BLaER1 treated with 17β-estradiol and CSF1 and Interleukin-3, amounts not matched to agents 10 nM and 100 nM (cell line): ENCODE measurements around the gene AHI1.

Experiments
- H3K27ac ChIP-seq, 11 experiments: shearing (Covaris generic); formaldehyde crosslinking; 2 replicates each; pipeline ENCODE4 v1.8.1; 2022
- H3K27me3 ChIP-seq, 11 experiments: shearing (Covaris generic); formaldehyde crosslinking; 2 replicates each; pipeline ENCODE4 v1.8.1; 2022
- H3K36me3 ChIP-seq, 11 experiments: shearing (Covaris generic); formaldehyde crosslinking; 2 replicates each; pipeline ENCODE4 v1.8.1; 2022
- H3K4me1 ChIP-seq, 10 experiments: shearing (Covaris generic); formaldehyde crosslinking; 2 replicates each; pipeline ENCODE4 v1.8.1; 2022
- H3K4me2 ChIP-seq, 11 experiments: shearing (Covaris generic); formaldehyde crosslinking; 2 replicates each; pipeline ENCODE4 v1.8.1; 2022
- H3K4me3 ChIP-seq, 10 experiments: shearing (Covaris generic); formaldehyde crosslinking; 2 replicates each; pipeline ENCODE4 v1.8.1; 2022
- H3K9ac ChIP-seq, 11 experiments: shearing (Covaris generic); formaldehyde crosslinking; 2 replicates each; pipeline ENCODE4 v1.8.1; 2022
- H3K9me3 ChIP-seq, 11 experiments: shearing (Covaris generic); formaldehyde crosslinking; replicated peaks in 1 of 11; 2 replicates each; pipeline ENCODE4 v1.8.1; 2022
- H4K20me1 ChIP-seq, 11 experiments: shearing (Covaris generic); formaldehyde crosslinking; 2 replicates each; pipeline ENCODE4 v1.8.1; 2022
- Cebpa-rat ChIP-seq, 11 experiments: shearing (Covaris generic); IDR thresholded peaks; 2 replicates each; pipeline ENCODE4 v1.8.1; 2022

Gene AHI1

DNA sequence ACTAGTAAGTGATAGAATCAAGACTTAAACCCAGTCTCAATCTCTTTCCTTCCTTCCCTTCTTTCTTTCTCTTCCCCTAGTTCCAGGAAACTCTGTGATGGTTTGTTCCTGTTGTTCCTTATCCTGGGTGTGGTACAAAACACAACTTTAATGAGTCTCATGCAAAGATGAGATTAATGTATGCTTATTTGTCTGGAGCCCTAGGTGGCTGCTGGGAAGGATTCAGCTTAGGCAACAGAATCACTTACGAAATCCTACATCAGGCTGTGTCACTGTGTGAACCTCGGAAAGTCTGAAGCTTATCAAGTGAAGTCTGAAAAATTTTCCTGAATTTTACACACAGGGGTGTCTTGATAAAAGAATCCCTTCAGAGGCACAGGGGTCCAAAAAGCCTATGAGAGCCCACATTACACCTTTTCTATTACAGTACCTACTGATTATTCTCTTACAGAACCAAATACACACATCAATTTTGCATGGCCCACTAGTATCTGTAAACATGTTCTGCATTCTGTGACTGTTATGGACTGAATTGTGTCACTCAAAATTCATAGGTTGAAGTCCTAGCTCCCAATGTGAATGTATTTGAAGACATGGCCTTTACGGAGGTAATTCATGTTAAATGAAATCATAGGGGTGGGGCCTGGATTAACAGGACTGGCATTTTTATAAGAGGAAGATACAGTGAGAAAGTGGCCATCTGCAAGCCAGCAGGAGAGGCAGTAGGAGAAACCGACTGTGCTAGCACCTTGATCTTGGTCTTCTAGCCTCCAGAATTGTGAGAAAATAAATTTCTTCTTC lies 171.7 kb downstream of the AHI1 start:
- no peaks in the 10 kb centered on the region for H3K27me3 ChIP-seq
- H3K9ac ChIP-seq, result no peak overlapping the region
- peaks cover 11 to 26% (median 14%) of the 10 kb centered on the region in 11 experiments; a peak in 20 of 22 replicates for H3K9me3 ChIP-seq
- peak overlapping the region in 2 of 11 experiments; percentile 9 to 44; a peak in 4 of 22 replicates for H3K27ac ChIP-seq
- H3K4me2 ChIP-seq, result peak overlapping the region in 6 of 11 experiments; percentile 10 to 53 (median 34); a peak in 10 of 22 replicates
- no peak for TF ChIP-seq Cebpa-rat (IDR thresholded peaks at IDR 0.05)
- no peak overlapping the region for H3K4me3 ChIP-seq
- peaks cover 7 to 38% (median 22%) of the 10 kb centered on the region in 10 experiments for H3K4me1 ChIP-seq
- H3K36me3 ChIP-seq, result peaks cover 0 to 12% (median 5%) of the 10 kb centered on the region in 11 experiments; a peak in 4 of 22 replicates
- no peaks in the 10 kb centered on the region for H4K20me1 ChIP-seq

DNA sequence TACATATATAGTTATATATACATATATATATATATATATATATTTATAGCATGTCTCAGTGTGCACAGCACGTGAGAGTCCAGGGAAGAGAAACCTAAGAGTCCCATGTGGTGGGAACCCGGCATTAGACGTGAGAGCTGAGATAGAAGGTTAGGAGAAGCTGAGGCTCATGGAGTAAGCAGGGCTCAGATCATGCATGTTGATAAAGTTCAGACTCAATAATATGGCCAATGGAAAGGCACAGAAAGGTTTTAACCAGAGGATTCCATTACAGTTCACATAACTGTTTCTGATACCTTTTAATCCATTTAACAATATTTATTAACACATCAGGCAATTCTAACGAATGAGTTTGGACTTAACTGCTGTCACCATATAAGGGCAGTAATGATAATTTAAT lies 173.0 kb downstream of the AHI1 start:
- Histone ChIP-seq H4K20me1 (no peaks in the 10 kb centered on the region), H3K36me3 (peaks cover 0 to 12% (median 5%) of the 10 kb centered on the region in 11 experiments; a peak in 4 of 22 replicates), H3K27ac (no peak overlapping the region), H3K4me1 (peaks cover 7 to 43% (median 22%) of the 10 kb centered on the region in 10 experiments), H3K9me3 (peaks cover 8 to 17% (median 10%) of the 10 kb centered on the region in 11 experiments; a peak in 20 of 22 replicates), H3K27me3 (no peaks in the 10 kb centered on the region), H3K4me3 (no peak overlapping the region), H3K4me2 (no peak overlapping the region), H3K9ac (no peak overlapping the region)
- no peak for TF ChIP-seq Cebpa-rat (IDR thresholded peaks at IDR 0.05)

DNA sequence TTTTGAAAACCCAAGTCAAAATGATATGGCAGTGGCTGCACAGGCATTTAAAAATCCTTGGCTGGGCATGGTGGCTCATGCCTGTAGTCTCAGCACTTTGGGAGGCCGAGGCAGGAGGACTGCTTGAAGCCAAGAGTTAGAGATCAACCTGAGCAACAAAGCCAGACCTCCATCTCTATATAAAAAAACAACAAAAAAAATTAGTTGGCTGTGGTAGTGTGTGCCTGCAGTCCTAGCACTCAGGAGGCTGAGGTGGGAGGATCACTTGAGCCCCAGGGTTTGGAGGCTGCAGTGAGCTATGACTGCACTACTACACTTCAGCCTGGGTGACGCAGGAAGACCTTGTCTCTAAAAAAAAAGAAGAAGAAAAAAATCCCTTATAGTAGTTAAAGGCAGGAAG lies 173.6 kb downstream of the AHI1 start:
- Histone ChIP-seq H4K20me1 (no peaks in the 10 kb centered on the region), H3K27ac (peak overlapping the region in 6 of 11 experiments; percentile 1 to 53 (median 32); a peak in 6 of 22 replicates), H3K27me3 (no peaks in the 10 kb centered on the region), H3K4me3 (no peak overlapping the region), H3K4me2 (peak overlapping the region in 3 of 11 experiments; percentile 16 to 51 (median 23); a peak in 6 of 22 replicates), H3K4me1 (peaks cover 7 to 43% (median 22%) of the 10 kb centered on the region in 10 experiments), H3K9me3 (peaks cover 2 to 12% (median 4%) of the 10 kb centered on the region in 11 experiments; a peak in 18 of 22 replicates), H3K9ac (no peak overlapping the region), H3K36me3 (peaks cover 0 to 12% (median 2%) of the 10 kb centered on the region in 11 experiments; a peak in 4 of 22 replicates)
- no peak for TF ChIP-seq Cebpa-rat (IDR thresholded peaks at IDR 0.05)

DNA sequence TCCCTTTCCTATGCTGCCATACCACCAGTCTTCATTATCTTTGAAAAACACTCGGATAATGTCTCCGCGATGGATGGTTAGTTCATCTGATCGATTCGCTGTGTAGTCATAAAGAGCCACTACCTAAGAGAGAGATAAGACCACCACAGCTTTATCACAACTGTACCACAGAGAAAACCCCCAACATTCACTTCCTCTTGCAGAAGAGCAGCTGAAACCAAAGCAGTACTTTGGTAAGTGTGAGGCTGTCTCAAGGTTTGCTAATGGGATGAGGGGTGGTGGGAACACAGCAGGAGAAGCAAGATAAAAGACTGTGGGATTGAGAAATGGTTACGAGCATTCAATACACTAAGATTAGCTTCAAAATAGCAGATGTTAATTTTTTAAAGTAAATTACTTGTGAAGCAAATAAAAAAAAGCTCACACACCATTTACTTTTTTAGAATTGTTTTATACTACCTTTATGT lies 174.3 kb downstream of the AHI1 start:
- Histone ChIP-seq H3K4me2 (peak overlapping the region; percentile 3 to 51 (median 40); a peak in 20 of 22 replicates), H3K9me3 (peaks cover 0 to 7% (median 0%) of the 10 kb centered on the region in 11 experiments; a peak in 2 of 22 replicates), H3K9ac (no peak overlapping the region; a peak in 1 of 22 replicates), H3K4me3 (no peak overlapping the region), H3K36me3 (peaks cover 0 to 12% (median 3%) of the 10 kb centered on the region in 11 experiments; a peak in 3 of 22 replicates), H4K20me1 (no peaks in the 10 kb centered on the region), H3K4me1 (peaks cover 7 to 43% (median 22%) of the 10 kb centered on the region in 10 experiments), H3K27me3 (no peaks in the 10 kb centered on the region), H3K27ac (peak overlapping the region in 8 of 11 experiments; percentile 12 to 53 (median 36); a peak in 13 of 22 replicates)
- 0 out of 22 replicates have a peak, but pooled peaks of 2 of the 11 experiments have one; percentile 25 to 32 for TF ChIP-seq Cebpa-rat (IDR thresholded peaks at IDR 0.05)

DNA sequence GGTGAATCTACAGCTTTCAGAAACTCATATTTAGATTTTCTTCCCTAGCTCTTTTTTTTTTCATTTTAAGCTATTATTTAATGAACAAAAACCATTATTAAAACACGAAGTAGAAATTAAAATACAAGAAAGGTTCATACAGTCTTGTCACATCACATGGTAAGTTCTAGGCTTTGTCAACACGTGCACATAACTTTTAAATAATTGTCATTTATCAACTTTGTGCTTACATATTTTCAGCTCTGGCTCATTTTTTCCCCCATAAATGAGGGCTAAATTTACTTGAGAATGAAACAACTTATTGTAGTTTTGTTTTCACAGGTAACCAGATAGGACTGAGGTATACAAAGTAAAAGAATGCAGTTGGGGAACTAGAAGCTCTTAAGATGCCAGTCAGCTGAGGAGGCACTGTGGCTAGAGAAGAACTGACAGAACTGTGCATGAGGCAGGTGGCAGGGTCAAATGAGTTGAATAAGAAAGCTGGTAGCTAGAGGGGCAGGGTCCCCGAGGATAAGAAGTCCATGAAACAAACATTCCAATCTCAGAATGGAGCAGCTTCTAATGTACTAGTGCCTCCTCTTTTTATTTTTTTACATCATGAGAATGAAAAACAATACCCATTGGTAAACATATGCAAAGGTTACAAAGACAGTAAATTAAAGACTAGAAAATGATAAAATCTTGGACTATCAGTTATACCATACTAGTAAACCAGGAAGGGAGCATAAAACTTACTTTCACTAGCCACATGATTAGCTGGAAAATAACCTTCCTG lies 174.9 kb downstream of the AHI1 start:
- H3K36me3 ChIP-seq, result peaks cover 0 to 16% (median 3%) of the 10 kb centered on the region in 11 experiments; a peak in 4 of 22 replicates
- peaks cover 0 to 3% (median 0%) of the 10 kb centered on the region in 11 experiments; a peak in 1 of 22 replicates for H3K9me3 ChIP-seq
- no peaks in the 10 kb centered on the region for H4K20me1 ChIP-seq
- no peak for TF ChIP-seq Cebpa-rat (IDR thresholded peaks at IDR 0.05)
- no peak overlapping the region for H3K9ac ChIP-seq
- H3K27me3 ChIP-seq, result no peaks in the 10 kb centered on the region
- peaks cover 7 to 43% (median 22%) of the 10 kb centered on the region in 10 experiments for H3K4me1 ChIP-seq
- H3K4me3 ChIP-seq, result no peak overlapping the region
- H3K4me2 ChIP-seq, result peak overlapping the region; percentile 3 to 51 (median 40); a peak in 20 of 22 replicates
- peak overlapping the region in 7 of 11 experiments; percentile 12 to 53 (median 39); a peak in 12 of 22 replicates for H3K27ac ChIP-seq

DNA sequence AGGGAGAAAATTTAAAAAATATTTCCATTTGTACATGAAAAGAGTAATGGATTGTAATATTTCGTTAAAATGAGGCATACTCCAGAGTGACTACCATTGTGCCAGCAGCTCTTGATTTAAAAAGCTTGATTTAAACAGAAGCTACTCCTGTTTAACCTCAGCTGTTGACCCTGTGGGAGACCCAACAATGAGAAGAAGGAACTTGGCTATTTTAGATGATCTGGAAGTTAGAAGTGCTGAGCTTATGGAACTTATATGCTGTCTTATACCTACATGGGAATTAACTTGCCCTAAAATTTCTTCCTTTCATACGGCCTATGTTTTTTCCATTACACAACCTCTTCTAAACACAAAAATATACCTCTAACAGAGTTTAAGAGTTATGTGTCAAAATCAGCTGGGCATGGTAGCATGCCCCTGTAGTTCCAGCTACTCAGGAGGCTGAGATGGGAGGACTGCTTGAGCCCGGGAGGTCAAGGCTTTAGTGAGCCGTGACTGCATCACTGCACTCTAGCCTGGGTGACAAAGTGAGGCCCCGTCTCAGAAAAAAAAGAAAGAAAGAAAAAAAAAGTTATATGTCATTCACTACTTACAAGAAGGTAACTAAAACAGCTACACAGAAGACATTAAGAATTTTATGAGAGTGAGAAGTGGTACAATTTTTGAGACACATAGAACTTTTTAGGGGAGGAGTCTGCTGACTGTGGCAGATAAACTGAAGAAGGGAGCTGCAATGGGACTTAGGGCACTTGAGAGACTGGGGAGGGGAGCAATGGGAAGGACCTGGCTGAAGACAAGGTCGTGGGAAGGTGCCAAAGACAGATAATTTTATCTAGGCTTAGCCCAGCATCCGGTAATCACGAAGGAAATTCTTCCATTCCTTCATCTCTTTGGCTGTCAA lies 176.6 kb downstream of the AHI1 start:
- peak overlapping the region in 1 of 11 experiments; percentile 40; a peak in 1 of 22 replicates for H3K4me2 ChIP-seq
- H3K4me3 ChIP-seq, result no peak overlapping the region
- H3K27ac ChIP-seq, result no peak overlapping the region
- no peaks in the 10 kb centered on the region for H3K27me3 ChIP-seq
- H3K36me3 ChIP-seq, result peaks cover 0 to 12% (median 0%) of the 10 kb centered on the region in 11 experiments; a peak in 2 of 22 replicates
- peaks cover 7 to 37% (median 21%) of the 10 kb centered on the region in 10 experiments for H3K4me1 ChIP-seq
- no peaks in the 10 kb centered on the region for H3K9me3 ChIP-seq
- H3K9ac ChIP-seq, result no peak overlapping the region
- H4K20me1 ChIP-seq, result no peaks in the 10 kb centered on the region
- no peak for TF ChIP-seq Cebpa-rat (IDR thresholded peaks at IDR 0.05)

DNA sequence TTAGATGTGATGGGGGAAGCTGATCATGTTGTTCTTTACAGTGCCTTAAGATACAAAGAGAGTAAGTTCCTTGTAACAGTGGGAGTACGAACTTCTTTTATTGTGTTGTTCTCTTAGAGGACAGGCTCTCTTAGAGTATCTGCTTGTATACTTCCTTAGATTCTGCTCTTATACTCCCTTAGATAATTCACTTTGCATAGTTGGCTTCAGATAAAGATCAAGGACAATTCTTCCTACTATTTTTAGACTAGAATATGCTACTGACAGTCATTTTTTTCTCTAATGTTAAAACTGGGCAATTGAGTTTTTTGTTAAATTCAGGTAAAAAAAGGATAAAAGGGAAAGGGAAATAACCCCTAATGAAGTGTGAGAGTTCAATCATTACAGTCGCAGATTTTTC lies 177.7 kb downstream of the AHI1 start:
- no peak overlapping the region for H3K27ac ChIP-seq
- H3K36me3 ChIP-seq, result peaks cover 0 to 13% (median 0%) of the 10 kb centered on the region in 11 experiments; a peak in 2 of 22 replicates
- peaks cover 7 to 27% (median 17%) of the 10 kb centered on the region in 10 experiments for H3K4me1 ChIP-seq
- no peaks in the 10 kb centered on the region for H3K9me3 ChIP-seq
- no peak overlapping the region for H3K9ac ChIP-seq
- H3K4me2 ChIP-seq, result no peak overlapping the region
- no peak for TF ChIP-seq Cebpa-rat (IDR thresholded peaks at IDR 0.05)
- H4K20me1 ChIP-seq, result no peaks in the 10 kb centered on the region
- no peaks in the 10 kb centered on the region for H3K27me3 ChIP-seq
- no peak overlapping the region for H3K4me3 ChIP-seq
